ENCODE data around the gene PRKACA.

DNA sequence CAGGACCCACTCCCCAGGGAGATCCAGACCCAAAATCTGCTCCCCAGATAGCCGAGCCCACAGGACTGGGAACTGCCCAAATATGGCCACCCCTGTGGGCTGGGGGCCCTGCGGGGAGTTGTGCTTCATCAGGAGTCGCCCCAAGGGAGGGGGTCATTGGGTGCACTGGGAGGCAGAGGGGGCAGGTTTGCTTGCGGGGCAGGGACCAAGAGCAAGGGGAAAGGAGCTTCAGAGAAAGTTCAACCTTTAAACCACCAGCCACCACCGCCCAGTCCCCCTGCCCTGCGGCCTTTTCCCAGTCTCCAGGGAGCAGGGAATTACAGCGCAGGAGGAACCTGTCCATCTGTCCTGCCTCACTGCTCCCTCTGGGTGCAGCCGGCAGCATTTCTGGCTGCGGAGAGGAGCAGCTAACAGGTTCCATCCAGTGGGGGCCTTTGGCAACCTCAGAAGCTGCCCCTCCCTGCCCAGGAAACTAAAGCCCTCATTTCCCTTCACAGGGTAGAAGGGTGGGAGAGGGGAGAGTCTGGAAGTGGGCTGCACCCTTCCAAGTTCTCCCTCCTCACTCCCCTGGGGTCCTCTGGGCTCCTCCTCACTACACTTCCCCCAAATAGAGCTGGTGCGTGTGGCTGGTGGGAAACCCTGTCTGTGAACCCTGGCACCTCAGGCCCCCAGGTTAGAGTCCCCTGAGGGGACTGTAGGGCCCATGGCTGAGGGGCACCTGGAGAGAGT is 32.6 kb upstream of the PRKACA start:
- TF ChIP-seq, protein P1, sequence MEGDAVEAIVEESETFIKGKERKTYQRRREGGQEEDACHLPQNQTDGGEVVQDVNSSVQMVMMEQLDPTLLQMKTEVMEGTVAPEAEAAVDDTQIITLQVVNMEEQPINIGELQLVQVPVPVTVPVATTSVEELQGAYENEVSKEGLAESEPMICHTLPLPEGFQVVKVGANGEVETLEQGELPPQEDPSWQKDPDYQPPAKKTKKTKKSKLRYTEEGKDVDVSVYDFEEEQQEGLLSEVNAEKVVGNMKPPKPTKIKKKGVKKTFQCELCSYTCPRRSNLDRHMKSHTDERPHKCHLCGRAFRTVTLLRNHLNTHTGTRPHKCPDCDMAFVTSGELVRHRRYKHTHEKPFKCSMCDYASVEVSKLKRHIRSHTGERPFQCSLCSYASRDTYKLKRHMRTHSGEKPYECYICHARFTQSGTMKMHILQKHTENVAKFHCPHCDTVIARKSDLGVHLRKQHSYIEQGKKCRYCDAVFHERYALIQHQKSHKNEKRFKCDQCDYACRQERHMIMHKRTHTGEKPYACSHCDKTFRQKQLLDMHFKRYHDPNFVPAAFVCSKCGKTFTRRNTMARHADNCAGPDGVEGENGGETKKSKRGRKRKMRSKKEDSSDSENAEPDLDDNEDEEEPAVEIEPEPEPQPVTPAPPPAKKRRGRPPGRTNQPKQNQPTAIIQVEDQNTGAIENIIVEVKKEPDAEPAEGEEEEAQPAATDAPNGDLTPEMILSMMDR (conservative IDR thresholded peaks at IDR 0.05 in 1 of 2, IDR thresholded peaks at IDR 0.05 in 1 of 2; ENCODE audit: low read depth in 1 of 2, low read length in 2 of 2) = peak in 1 of 2 donors; percentile 6
- no peak for TF ChIP-seq EZH2 (IDR thresholded peaks at IDR 0.05; ENCODE audit: low read length, missing control alignments)

All from fibroblast of lung (primary cell).